Activated effector memory CD4-positive, alpha-beta T cell treated with Interleukin-2 at 50 U/mL for 16 hours (primary cell): ENCODE results near the gene SIRT3.
"Not testable (repeated sequence)": the region's sequence is repeated elsewhere in the genome, so short reads cannot be mapped to it uniquely, and the experiment has no call there.

Experiments used
- DNase-seq: peaks from one replicate; pipeline ENCODE4 v3.0.0-alpha.2; 2020

SIRT3 gene

GRCh38 chr11:238346-238745 is 2.2 kb upstream of the SIRT3 start:
- DNase-seq: not testable (repeated sequence)

GRCh38 chr11:236774-237767 is 929 bp upstream of the SIRT3 start, which contains the start of gene PSMD13:
Gene PSMD13, plus strand, starts transcription at chr11:236976. Its CDS starts 74 bp downstream, at chr11:237050.
- DNase-seq: peak; percentile 82

GRCh38 chr11:235609-235996 is 539 bp downstream of the SIRT3 start:
- no peak for DNase-seq

DNA sequence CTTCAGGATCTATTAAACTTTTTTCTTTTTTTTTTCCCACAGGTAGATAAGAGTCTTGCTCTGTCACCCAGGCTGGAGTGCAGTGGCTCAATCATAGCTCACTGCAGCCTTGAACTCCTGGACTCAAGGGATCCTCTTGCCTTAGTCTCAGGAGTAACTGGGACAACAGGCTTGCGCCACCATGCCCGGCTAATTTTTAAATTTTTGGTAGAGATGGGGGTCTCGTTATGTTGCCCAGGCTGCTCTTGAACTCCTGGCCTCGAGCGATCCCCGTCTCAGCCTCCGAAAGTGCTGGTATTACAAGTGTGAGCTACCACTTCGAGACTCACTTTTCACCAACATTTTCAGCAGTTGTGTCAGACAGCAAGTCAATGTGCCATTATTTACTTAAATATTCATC is 962 bp downstream of the SIRT3 start:
- DNase-seq: no peak

DNA sequence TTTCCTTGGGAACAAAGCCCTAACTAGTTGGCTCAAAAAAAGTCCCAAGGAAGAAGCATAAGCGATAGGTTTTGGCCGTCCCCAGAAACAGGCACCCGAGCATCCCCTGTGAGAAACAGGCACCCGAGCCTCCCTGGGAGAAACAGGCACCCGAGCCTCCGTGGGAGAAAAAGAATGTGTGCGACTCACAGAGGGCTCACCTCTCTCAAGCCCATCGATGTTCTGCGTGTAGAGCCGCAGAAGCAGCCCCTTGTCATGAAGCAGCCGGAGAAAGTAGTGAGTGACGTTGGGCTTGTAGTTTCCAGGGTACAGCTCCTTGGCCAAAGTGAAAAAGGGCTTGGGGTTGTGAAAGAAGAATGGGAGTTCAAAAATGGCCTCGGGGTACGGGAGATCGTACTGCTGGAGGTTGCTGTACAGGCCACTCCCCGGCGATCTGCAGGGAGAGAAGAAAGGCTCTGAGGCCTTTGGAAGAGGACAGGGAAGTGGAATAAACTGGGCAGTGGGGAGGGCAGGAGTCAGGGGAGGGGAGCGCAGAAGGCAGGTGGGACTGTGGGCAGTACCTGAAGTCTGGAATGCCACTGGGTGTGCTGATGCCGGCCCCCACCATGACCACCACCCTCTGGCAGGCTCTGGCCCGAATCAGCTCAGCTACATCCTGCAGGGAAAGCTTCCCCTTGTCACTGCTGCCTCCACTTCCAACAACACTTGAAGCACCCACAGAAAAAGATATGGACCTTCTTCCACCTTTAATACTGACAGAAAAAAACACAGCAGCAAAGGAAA is 3.2 kb downstream of the SIRT3 start:
- no peak for DNase-seq

- DNase-seq: no peak
Observed at GRCh38 chr11:230431-230830, 5.7 kb downstream of the SIRT3 start.

DNA sequence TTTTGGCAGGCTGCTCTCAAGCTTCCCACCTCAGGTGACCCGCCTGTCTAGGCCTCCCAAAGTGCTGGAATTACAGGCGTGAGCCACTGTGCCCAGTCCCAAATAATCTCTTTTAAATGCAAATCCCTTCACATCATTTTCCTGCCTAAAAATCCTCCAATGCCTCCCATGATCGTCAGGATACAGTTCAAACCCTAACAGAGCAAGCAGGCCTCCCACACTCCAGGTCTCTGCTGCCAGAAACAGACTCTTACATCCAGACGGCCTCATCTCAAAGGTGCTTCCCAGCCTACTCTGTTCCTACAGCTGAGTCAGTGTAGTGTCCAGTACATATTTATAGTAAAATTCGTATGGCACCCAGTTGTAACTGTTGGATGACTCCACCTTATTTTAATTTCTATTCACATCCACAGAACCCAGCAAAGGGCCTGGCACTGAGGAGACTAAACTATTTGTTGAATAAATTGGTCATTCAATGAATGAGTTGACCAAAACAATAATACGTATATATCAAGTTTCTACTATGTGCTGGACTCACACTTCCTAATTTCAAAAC is 8.2 kb downstream of the SIRT3 start:
- DNase-seq: no peak

GRCh38 chr11:225734-226453 is 10.2 kb downstream of the SIRT3 start:
- DNase-seq: no peak

DNA sequence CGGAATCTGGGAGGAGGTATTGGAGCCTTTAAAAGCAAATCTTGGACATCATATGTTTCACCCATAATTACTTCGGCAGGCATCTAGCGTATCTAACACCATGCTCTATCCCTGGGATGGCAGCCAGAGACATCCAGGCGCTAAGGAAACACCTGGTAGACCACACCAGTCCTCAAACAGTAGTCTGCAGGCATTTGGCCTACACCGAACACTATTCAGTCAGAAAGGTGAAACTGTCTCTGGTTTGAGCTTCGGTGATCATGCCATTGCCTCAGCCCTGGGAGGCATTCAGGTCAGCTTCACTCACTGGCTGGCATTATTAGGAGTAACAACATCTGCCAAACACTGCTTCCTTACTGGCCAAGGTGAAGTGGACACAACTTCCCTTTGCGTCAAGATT is 11.7 kb downstream of the SIRT3 start:
- no peak for DNase-seq

- DNase-seq: no peak
Observed at GRCh38 chr11:223884-224283, 12.3 kb downstream of the SIRT3 start.

- DNase-seq: no peak
Observed at GRCh38 chr11:223026-223789, 12.9 kb downstream of the SIRT3 start.

DNA sequence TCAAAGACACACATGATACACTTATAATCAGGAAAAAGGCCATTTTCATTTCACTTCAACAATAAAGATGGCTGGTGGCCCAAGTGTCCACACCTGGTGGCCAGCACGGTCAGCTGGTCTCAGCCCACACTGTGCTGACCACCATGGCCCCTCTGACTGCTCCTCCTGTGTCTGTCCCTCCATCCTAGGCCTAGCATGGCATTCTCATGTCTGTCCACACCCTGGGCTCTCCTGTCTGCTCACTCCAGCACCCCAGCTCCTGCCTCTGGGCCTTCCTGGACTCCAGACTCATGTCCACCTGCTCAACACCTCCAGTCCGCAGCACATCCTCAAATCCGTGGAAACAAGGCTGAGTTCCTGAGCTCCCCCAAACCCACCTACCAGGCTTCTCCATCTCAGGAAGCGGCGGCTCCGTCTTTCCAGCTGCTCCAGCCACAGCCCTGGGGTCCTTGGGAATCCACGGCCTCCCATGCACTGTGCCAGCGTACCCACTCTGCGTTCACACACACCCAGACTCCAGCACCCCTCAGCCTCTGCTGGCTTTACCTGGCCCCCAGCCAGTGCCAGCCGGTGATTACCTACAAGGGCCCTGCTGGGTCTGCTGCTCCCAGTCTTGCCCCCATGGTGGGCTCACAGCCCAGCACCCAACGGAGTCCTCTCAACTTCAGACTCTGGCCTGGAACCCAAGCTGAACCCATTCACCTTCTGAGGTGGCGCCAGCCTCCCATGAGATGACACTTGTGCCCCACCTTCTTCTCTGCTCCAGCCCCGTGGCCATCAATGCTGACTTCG is 13.9 kb downstream of the SIRT3 start:
- DNase-seq: no peak

GRCh38 chr11:221539-221938 is 14.6 kb downstream of the SIRT3 start:
- no peak for DNase-seq

GRCh38 chr11:220641-221215 is 15.4 kb downstream of the SIRT3 start:
- DNase-seq: not testable (repeated sequence)

- no peak for DNase-seq
Observed at GRCh38 chr11:218815-219593, 17.1 kb downstream of the SIRT3 start.

DNA sequence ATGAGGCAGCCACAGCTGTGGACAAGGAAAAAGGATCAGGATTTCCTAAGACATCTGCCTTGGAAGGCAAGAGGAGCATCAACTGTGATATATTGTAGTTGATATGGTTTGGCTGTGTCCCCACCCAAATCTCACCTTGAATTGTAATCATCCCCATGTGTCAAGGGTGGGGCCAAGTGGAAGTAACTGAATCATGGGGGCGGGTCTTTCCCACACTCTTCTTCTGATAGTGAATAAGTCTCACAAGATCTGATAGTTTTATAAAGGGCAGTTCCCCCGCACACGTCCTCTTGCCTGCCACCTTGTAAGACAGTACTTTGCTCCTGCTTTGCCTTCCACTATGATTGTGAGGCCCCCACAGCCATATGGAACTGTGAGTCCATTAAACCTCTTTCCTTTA is 18.4 kb downstream of the SIRT3 start:
- DNase-seq: no peak

GRCh38 chr11:216081-216974 is 19.8 kb downstream of the SIRT3 start:
- DNase-seq: no peak

- DNase-seq: no peak
Observed at GRCh38 chr11:215581-216037, 20.5 kb downstream of the SIRT3 start.

DNA sequence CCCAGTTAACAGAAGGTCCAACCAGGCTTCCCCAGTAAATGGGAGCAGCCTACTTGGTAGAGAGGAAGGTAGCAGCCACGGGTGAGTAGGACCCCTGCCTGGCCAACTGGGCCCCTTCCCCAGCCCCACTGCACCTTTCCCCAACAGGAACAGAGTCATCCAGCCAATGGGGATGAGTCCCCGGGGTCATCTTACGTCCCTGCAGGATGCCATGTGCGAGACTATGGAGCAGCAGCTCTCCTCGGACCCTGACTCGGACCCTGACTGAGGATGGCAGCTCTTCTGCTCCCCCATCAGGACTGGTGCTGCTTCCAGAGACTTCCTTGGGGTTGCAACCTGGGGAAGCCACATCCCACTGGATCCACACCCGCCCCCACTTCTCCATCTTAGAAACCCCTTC is 22.1 kb downstream of the SIRT3 start:
- DNase-seq: no peak
